ENCODE measurements around the gene CDH4. TPM values are rescaled to one million over a fixed set of nuclear protein-coding genes. Genes with fewer than 3 reads are reported as not detected.

The CDH4 gene
- total and polyA plus RNA-seq, 2 of the 8 experiments (the other 6 are each of a cell fraction or from before 2014, with no cell fraction given), result 4.3 to 7.9 TPM

GRCh38 chr20:61918548-61918947 lies 666.5 kb downstream of the CDH4 start:
- Histone ChIP-seq H3K4me1 (replicated peaks in 1 of 4; ENCODE audit: control insufficient read depth in 3 of 4, insufficient read depth in 4 of 4, low read length in 3 of 4) (no peaks in the 10 kb centered on the region), H4K91ac (replicated peaks; ENCODE audit: insufficient read length, low read length) (no peak overlapping the region), H3K23me2 (ENCODE audit: low read depth, low read length) (peaks cover 7% of the 10 kb centered on the region; the same call in 1 of the 2 replicates), H2BK12ac (ENCODE audit: low read depth, low read length) (no peak overlapping the region), H2BK15ac (ENCODE audit: low read length) (no peak overlapping the region), H3K23ac (ENCODE audit: insufficient read length) (no peak overlapping the region), H2AK5ac (ENCODE audit: low read depth, low read length) (no peak overlapping the region), H2AFZ (ENCODE audit: low read length) (no peak overlapping the region), H3K4me3 (ENCODE audit: extremely low read depth in 1 of 4, insufficient read depth in 2 of 4, low read depth in 3 of 4, low read length in 4 of 4) (no peak overlapping the region), H4K5ac (ENCODE audit: insufficient read length, low read depth, low read length) (no peak overlapping the region), H3K79me2 (ENCODE audit: control insufficient read depth in 1 of 2, insufficient read depth in 2 of 2, low read length in 2 of 2) (no peaks in the 10 kb centered on the region), H4K20me1 (replicated peaks in 1 of 2; ENCODE audit: control insufficient read depth in 1 of 2, insufficient read depth in 2 of 2, low read length in 2 of 2) (peaks cover 0 to 3% of the 10 kb centered on the region in 2 experiments), H3K27me3 (replicated peaks in 1 of 4; ENCODE audit: control insufficient read depth in 3 of 4, extremely low read depth in 1 of 4, insufficient read depth in 3 of 4, low read length in 3 of 4) (no peaks in the 10 kb centered on the region), H3K18ac (ENCODE audit: extremely low read depth, low read length) (no peak overlapping the region), H3K14ac (ENCODE audit: insufficient read length) (no peak overlapping the region), H3K9me3 (ENCODE audit: insufficient read depth in 2 of 2, low read depth in 1 of 2, low read length in 1 of 2) (peaks cover 7 to 17% of the 10 kb centered on the region in 2 experiments; a peak in 2 of 4 replicates), H4K8ac (ENCODE audit: extremely low read depth, insufficient read depth, low read length) (no peak overlapping the region), H3K79me1 (ENCODE audit: low read depth, low read length) (no peaks in the 10 kb centered on the region), H3K4me2 (ENCODE audit: insufficient read depth in 1 of 2, low read depth in 2 of 2, low read length in 2 of 2) (no peak overlapping the region), H3K27ac (ENCODE audit: low read depth, low read length) (no peak overlapping the region), H2BK120ac (replicated peaks; ENCODE audit: low read depth, low read length) (no peak overlapping the region), H2BK20ac (ENCODE audit: low read length) (no peak overlapping the region), H2BK5ac (ENCODE audit: low read depth, low read length) (no peak overlapping the region; the same call in 1 of the 2 replicates), H3K36me3 (ENCODE audit: control insufficient read depth in 2 of 4, insufficient read depth in 4 of 4, low read length in 3 of 4) (no peaks in the 10 kb centered on the region; a peak in 1 of 8 replicates), H3K4ac (replicated peaks; ENCODE audit: insufficient read length, low read depth, low read length) (no peak overlapping the region), H3K9ac (replicated peaks in 1 of 4; ENCODE audit: extremely low read depth in 1 of 4, low read depth in 3 of 4, low read length in 3 of 4) (no peak overlapping the region), H3K56ac (replicated peaks; ENCODE audit: insufficient read length, low read depth, low read length) (no peak overlapping the region)
- POLR2A ChIA-PET (ENCODE audit: partially characterized antibody), result interaction anchor here (1.2 kb wide), 1 partner anchor 11 kb away, joined by 4 read pairs; no protein-coding TSS in a partner anchor
- CTCF ChIA-PET (ENCODE audit: partially characterized antibody), result interaction anchor here (0.8 to 1.7 kb wide), 5 partner anchors 9 to 48 kb away, joined by 3 to 6 read pairs (median 4); no protein-coding TSS in a partner anchor
- TF ChIP-seq GABPA (IDR thresholded peaks at IDR 0.05; ENCODE audit: borderline replicate concordance, insufficient read depth, low read length), result no peak
- peak; percentile 78 to 92 (median 87) for TF ChIP-seq CTCF (IDR thresholded peaks at IDR 0.05; ENCODE audit: control extremely low read depth in 1 of 3, insufficient read depth in 1 of 3, low read depth in 1 of 3, low read length in 3 of 3)
- peak; percentile 70; the same call in 1 of the 2 replicates for TF ChIP-seq EGR1 (IDR thresholded peaks at IDR 0.05; ENCODE audit: borderline replicate concordance, low read depth, low read length)
- peak; percentile 64 to 71 for TF ChIP-seq RAD21 (IDR thresholded peaks at IDR 0.05 in 1 of 2, conservative IDR thresholded peaks at IDR 0.05 in 1 of 2; ENCODE audit: low read depth in 2 of 2, low read length in 2 of 2)
- WGBS, 2 experiments (ENCODE audit: extremely low coverage in 1 of 2, insufficient coverage in 1 of 2, insufficient read length in 1 of 2, insufficient replicate concordance in 2 of 2, low coverage in 1 of 2, low lambda C conversion rate in 2 of 2, missing lambda C conversion rate in 1 of 2), result 79% methylated on average over 12 of the region's 12 CpGs; no CpG with 5 or more reads in 1 of the 2 experiments
- DNase-seq (ENCODE audit: low read depth in 1 of 2, low spot score in 2 of 2), result no peak
- no peak for FAIRE-seq

Data from H1 (cell line).